ENCODE data around the gene FUT6.
A peak's percentile ranks its signal among the peaks of the same experiment; 100 is the strongest.

Gene FUT6

GRCh38 chr19:5832061-5832460, 7.4 kb downstream of the FUT6 start:
- no peak for TF ChIP-seq GATA2 (IDR thresholded peaks at IDR 0.05; ENCODE audit: low read depth, low read length)
- TF ChIP-seq GATA3 (IDR thresholded peaks at IDR 0.05; ENCODE audit: low read depth, low read length): no peak

DNA sequence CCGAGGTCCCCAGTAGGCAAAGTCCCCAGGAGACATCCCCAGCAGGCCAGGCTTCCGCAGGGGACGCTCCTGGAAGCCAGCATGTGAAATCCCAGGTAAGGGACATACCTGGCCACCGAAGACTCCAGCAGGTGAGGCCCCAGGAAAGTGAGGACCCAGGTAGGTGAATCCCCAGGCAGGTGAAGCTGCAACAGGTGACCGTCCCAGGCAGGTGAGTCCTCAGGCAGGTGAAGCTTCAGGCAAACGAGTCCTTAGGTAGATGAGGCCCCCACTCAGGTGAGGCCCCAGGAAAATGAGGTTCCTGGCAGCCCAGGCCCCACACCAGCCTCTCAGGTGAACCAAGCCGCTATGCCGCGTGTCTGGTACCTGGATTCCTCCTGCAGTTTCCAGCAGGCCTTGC, 8.3 kb downstream of the FUT6 start:
- TF ChIP-seq GATA3 (IDR thresholded peaks at IDR 0.05; ENCODE audit: low read depth, low read length) (no peak), GATA2 (IDR thresholded peaks at IDR 0.05; ENCODE audit: low read depth, low read length) (no peak)

DNA sequence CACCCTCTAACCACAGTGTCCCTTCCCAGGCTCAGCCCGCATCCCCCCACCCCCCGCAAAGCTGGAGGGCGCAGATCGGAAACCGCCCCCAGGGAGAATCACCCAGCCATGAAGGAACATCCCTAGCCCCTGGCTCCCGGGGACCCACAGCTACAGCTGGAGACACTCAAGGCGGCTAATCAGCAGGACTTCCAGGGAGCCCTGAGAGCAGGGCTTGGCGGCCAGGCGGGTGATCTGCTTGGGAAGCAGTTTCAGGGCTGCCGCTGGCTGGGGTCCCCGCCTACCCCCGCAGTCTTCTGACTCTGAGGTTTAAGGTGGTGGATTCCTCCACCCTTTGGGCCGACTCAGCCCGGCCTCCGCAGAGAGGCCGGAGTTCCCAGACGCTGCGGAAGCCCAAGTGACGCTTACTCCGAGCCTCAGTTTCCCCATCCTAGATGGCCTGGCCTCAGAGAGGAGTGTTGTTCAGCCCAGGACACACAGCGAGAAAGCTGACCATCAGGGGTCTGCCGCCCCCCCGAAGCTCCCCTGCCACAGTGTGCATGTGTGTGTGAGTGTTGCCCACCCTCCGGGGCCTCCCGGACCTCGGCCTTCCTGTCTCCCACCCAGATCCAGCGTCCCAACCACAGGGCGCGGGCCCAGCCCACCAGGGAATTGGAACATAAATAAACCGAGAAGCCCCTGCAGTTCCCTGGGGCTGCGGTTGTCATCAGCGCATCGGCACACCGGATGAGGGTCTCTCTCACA, 9.8 kb downstream of the FUT6 start:
- TF ChIP-seq GATA3 (IDR thresholded peaks at IDR 0.05; ENCODE audit: low read depth, low read length): no peak
- TF ChIP-seq GATA2 (IDR thresholded peaks at IDR 0.05; ENCODE audit: low read depth, low read length): no peak

- no peak for TF ChIP-seq GATA2 (IDR thresholded peaks at IDR 0.05; ENCODE audit: low read depth, low read length)
- TF ChIP-seq GATA3 (IDR thresholded peaks at IDR 0.05; ENCODE audit: low read depth, low read length): no peak
Measured at GRCh38 chr19:5828661-5829566, 10.6 kb downstream of the FUT6 start.

DNA sequence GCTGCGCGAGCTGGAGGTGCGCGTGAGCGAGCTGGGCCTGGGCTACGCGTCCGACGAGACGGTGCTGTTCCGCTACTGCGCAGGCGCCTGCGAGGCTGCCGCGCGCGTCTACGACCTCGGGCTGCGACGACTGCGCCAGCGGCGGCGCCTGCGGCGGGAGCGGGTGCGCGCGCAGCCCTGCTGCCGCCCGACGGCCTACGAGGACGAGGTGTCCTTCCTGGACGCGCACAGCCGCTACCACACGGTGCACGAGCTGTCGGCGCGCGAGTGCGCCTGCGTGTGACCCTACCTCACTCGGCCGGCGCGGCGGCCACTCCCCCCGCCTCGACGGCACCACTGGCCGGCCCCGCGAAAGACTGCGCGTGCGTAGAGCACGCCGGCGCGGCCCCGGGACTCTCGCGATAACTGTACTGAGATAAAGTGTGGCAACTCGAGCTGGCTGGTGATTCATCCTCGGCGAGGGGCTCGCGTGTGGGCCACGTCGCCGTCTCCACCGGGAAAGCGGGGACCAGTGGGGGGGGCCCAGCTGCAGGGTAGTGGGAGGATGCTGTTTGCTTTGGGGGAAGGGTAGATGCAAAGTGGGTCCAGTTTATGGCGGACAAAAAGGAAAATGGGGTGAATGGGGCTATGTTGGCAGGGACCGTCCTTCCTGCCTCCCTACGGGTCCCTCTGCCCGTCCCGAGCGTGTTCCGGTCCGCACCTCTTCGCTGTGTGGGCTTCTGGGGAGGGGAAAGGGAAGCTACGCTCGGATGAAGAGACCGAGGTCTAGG, 11.4 kb downstream of the FUT6 start:
- peak; percentile 56; the same call in 1 of the 2 replicates for TF ChIP-seq GATA2 (IDR thresholded peaks at IDR 0.05; ENCODE audit: low read depth, low read length)
- no peak for TF ChIP-seq GATA3 (IDR thresholded peaks at IDR 0.05; ENCODE audit: low read depth, low read length)

DNA sequence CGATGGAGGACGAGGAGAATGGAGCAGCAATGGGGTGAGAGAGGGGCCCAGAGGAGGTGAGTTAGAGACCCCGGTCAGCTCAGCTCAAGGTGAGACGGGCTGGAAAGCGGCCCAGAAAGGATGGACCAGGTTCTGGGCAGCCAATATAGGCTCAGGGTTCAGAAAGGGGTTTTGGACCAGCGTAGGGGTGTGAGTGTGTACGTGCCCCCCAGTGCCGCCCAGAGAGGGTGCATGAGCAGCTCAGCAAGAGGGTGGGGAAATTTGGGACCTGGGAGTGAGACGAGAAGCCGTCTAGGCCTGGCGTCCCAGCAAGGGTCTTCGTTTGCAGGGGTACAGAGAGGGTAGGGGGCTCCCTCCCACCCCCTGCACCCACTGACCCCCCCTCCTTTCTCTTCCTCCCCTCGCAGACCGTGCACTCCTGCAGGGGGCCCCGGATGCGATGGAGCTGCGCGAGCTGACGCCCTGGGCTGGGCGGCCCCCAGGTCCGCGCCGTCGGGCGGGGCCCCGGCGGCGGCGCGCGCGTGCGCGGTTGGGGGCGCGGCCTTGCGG, 12.1 kb downstream of the FUT6 start:
- TF ChIP-seq GATA2 (IDR thresholded peaks at IDR 0.05; ENCODE audit: low read depth, low read length) (no peak), GATA3 (IDR thresholded peaks at IDR 0.05; ENCODE audit: low read depth, low read length) (no peak)

DNA sequence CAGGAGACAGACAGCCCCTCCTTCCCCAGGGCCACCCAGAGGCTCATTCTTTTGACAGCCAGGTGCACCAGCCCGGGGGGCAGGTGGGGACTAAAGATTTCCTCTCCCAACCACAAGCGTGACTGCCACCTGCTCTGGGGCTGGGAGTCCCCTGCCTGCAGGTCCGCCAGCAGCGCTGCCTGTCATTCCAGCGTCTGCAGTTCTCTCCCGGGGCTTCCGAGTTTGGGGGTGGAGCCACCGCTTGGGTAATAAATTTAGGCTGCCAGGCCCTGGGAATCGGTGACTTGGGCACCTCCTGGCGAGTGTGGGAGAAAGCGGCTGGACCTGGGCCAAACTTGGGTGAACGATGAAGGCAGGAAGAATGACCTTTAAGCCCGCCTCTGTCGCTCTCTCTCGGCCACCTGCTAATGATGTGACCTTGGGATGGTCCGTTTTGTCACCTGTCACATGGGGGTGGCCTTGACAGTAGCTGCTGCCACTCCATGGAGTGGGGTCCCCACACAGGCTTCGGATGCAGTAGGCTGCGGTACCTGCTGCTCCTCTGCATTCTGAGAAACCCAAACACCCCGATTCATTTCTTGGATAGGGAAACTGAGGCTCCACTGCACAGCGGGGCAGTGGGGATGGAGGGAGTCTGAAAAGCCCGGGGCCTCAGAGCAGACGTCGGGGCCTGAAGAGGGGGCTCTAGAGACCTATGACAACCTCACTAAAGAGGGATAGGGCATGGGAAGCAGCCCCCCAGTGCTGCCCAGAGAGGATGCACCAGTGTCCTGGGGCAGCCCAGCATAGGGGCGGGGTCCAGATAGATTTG, 12.8 kb downstream of the FUT6 start:
- no peak for TF ChIP-seq GATA3 (IDR thresholded peaks at IDR 0.05; ENCODE audit: low read depth, low read length)
- TF ChIP-seq GATA2 (IDR thresholded peaks at IDR 0.05; ENCODE audit: low read depth, low read length): no peak

DNA sequence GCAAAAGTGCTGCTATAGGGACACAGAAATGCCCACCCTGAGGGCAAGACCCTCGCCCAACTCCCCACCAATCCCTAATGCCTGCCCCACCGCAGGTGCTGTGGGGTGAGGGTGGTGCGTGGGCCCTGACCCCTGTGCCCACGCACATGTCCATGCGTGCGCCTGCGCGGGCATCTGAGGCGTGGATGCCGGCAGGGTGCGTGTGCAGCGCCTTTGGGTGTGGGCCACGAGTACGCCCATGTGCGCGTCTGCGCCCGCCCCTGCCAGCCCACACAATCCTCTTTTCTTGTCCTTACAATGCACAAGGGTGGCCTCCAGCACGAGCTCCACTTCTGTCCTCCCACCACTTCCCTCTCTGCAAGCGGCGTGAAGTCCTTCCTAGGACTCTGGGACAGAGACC, 14.3 kb downstream of the FUT6 start:
- TF ChIP-seq GATA2 (IDR thresholded peaks at IDR 0.05; ENCODE audit: low read depth, low read length): no peak
- no peak for TF ChIP-seq GATA3 (IDR thresholded peaks at IDR 0.05; ENCODE audit: low read depth, low read length)

DNA sequence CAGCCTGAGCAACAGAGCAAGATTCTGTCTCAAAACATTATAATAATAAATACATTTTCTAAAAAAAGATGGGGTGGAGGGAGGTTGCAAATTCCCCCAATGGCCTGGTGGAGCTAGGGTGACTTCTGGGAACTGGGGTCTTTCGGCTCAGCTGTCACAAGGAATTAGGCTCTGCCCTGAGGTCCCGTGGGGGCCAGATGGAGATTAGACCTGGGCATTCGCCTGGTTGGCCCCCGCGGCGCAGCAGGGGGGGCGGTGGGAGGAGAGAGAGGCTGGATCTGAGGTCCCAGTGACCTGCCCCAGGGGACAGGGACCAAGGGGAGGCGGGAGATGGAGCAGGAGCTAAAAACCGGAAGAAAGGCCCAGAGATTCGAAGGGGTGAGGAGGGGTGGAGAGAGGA, 14.8 kb downstream of the FUT6 start:
- TF ChIP-seq GATA2 (IDR thresholded peaks at IDR 0.05; ENCODE audit: low read depth, low read length) (no peak), GATA3 (IDR thresholded peaks at IDR 0.05; ENCODE audit: low read depth, low read length) (no peak)

GRCh38 chr19:5823579-5824281, 15.8 kb downstream of the FUT6 start:
- no peak for TF ChIP-seq GATA3 (IDR thresholded peaks at IDR 0.05; ENCODE audit: low read depth, low read length)
- TF ChIP-seq GATA2 (IDR thresholded peaks at IDR 0.05; ENCODE audit: low read depth, low read length): no peak

- TF ChIP-seq GATA3 (IDR thresholded peaks at IDR 0.05; ENCODE audit: low read depth, low read length) (no peak), GATA2 (IDR thresholded peaks at IDR 0.05; ENCODE audit: low read depth, low read length) (no peak)
Measured at GRCh38 chr19:5822181-5822844, 17.2 kb downstream of the FUT6 start.
